Gastroesophageal sphincter (tissue), 3 donors: ENCODE results near the gene AUTS2.

Experiments used
- POLR2A ChIP-seq, 2 donors: fragments of 450-650 bp; IDR thresholded peaks; one replicate each; pipeline ENCODE4 v1.6.1; 2017; ENCODE audit warnings: antibody characterized with exemption in 2 of 2, mild to moderate bottlenecking in 2 of 2, moderate library complexity in 1 of 2
- TF ChIP-seq, protein P1 (sequence below), 4 experiments: fragments of 200-600 bp in 2 of 4; fragments of 450-650 bp in 2 of 4; sonication (generic) in 1 of 4; IDR thresholded peaks; one replicate each; pipeline ENCODE4 v1.5.1; 2017 to 2019; ENCODE audit warnings: antibody characterized with exemption in 4 of 4, mild to moderate bottlenecking in 2 of 4, moderate library complexity in 2 of 4

DNA sequence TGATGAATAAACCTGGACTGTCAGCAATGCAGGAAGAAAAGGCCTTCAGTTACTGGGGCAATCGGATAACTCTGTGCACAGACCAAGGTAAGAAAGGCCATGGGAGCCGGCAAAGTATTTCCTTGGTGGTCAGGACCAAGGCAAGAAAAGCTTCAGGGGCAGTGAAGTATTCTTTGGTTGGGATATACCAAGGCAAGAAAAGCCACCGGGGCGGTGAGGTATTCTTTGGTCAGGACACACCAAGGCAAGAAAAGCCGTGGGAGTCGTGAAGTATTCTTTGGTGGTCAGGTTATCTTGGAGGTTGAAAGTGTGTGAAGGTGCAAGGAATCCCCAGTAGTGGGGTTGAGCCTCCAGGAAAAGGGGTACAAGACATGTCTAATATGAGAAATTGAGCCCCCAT is 1238.7 kb downstream of the AUTS2 start:
- TF ChIP-seq, protein P1, sequence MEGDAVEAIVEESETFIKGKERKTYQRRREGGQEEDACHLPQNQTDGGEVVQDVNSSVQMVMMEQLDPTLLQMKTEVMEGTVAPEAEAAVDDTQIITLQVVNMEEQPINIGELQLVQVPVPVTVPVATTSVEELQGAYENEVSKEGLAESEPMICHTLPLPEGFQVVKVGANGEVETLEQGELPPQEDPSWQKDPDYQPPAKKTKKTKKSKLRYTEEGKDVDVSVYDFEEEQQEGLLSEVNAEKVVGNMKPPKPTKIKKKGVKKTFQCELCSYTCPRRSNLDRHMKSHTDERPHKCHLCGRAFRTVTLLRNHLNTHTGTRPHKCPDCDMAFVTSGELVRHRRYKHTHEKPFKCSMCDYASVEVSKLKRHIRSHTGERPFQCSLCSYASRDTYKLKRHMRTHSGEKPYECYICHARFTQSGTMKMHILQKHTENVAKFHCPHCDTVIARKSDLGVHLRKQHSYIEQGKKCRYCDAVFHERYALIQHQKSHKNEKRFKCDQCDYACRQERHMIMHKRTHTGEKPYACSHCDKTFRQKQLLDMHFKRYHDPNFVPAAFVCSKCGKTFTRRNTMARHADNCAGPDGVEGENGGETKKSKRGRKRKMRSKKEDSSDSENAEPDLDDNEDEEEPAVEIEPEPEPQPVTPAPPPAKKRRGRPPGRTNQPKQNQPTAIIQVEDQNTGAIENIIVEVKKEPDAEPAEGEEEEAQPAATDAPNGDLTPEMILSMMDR (IDR thresholded peaks at IDR 0.05) = no peak
- no peak for TF ChIP-seq POLR2A (IDR thresholded peaks at IDR 0.05)
